GM19372 (cell line): ENCODE data around the gene RAI2.

Source experiments
- ATAC-seq: cut with Tn5 transposase; IDR thresholded peaks from one replicate; pipeline ENCODE4 v1.9.1; 2021; ENCODE audit warnings: mild to moderate bottlenecking, low read depth, moderate library complexity; ENCODE audit not compliant: unreplicated experiment

The RAI2 gene

GRCh38 chrX:17830211-17830610 is 30.9 kb downstream of the RAI2 start:
- no peak for ATAC-seq

GRCh38 chrX:17829566-17829965 is 31.5 kb downstream of the RAI2 start:
- no peak for ATAC-seq

DNA sequence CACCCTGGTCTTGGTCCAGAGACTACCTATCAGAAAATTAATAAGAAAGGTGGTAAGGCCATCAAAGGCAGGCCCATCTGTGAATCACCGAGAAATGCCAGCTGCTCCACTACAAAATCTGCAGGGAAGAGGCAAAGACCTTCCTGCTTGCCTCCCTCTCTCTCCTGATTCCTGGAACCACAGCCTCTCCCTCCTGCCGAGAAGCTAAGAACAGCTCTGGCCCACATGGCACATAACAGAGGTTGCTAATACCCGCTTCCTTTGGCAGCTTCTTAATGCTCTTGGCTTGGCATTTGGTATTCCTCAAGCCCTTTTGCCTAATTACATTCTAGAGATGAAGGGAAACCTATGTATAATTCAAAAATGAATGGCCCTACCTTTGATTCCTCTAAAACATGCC is 32.9 kb downstream of the RAI2 start:
- ATAC-seq, result no peak

GRCh38 chrX:17826609-17827496 is 34.2 kb downstream of the RAI2 start:
- no peak for ATAC-seq

DNA sequence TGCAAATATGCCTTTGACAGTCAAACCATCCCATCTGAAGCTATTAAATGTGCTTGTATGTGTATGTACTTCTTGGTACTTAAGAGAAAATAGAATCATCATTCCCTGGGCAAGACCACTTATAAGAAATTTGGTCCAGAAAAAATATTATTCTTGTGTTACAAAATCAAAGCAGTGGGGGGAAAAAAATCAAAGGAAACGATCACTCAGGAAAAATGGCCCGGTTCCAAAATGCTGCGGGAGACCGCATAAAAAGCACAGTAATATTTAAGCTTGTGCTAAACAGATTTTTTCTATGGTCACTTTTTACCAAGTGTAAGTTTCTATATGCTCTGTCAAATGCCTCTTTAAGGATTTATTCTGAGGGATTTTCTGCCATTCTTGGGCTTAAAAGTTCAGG is 36.1 kb downstream of the RAI2 start:
- ATAC-seq, result no peak

DNA sequence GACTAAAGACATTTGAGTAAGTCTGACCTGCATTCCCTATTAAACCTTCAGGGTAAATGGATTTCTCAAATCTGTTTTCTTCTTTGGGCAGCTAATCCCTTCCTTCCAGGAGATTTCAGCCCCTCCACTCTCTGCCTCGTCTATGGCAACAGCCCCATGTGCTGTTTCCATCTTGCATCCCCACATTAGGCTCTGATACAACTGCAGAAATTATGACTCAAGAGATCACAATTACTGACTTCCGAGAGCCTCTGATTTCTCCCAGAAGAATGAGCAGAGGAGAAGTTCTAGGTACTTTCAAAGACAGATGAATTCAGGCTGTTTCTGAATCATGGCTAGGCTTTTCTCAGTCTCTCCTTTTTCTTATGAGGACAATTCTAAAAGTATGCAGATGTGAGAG is 38.7 kb downstream of the RAI2 start:
- ATAC-seq, result no peak

DNA sequence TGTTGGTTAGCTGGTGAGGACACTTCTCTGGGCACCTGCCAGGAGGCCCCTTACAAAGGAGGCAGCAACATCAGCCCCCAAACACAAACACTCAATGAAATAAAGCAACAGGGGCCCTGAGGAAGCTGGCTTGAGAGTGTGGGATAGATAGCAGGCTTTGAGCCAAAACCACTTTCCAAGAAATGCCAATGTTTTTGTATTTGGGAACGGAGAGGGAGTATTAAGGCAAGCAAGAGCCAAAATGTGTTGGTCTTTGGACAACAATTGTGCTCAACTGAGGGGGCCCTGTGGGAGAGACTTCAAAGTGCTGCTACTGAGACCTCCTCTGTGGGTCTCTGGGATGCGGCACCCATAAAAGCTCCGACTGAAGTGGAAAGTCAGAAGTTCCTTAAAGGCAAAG is 41.0 kb downstream of the RAI2 start:
- ATAC-seq, result no peak

- ATAC-seq, result no peak
Measured at GRCh38 chrX:17818726-17819125, 42.4 kb downstream of the RAI2 start.

- no peak for ATAC-seq
Measured at GRCh38 chrX:17817251-17817650, 43.8 kb downstream of the RAI2 start.

DNA sequence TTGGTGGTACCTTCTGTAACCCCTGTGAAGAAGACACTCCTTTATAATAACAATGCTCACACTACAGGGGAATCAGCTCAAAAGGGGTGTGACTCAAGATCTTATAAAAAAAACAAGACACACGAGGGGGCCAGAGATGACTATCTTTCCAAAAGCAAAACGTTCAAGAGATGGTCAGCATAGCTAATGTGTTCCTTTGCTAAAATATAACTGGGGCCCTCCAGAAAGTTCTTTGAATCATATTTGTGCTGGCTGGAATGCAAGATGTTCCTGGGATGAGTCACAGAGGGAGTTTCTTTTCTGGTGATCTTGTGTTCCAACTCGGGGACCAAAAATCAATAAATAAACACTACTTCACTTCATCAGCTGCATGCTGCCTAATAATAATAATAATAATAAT is 46.5 kb downstream of the RAI2 start:
- no peak for ATAC-seq

- no peak for ATAC-seq
Measured at GRCh38 chrX:17814059-17814458, 47.0 kb downstream of the RAI2 start.

GRCh38 chrX:17813277-17813676 is 47.8 kb downstream of the RAI2 start:
- ATAC-seq, result no peak

DNA sequence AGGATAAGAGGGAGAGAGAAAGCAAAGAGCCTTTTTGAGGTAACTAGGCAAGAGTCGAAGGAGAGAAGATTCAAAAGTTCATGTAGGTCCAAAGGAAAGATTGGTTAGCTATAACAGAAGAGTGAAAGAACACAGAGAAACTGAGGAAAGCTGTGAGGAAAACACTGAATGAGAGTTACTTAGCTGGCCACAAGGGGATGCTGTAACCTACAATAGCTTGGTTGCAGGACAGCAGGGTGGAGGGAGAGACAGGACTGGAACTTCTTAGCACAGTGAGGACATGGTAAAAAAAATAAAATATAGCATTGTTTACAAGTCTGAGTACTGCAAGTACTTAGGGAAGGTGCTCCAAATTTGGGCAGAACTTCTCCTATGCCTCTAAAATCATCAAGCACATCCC is 48.3 kb downstream of the RAI2 start:
- no peak for ATAC-seq

GRCh38 chrX:17809984-17810383 is 51.1 kb downstream of the RAI2 start:
- no peak for ATAC-seq

- ATAC-seq, result no peak
Measured at GRCh38 chrX:17809273-17809672, 51.8 kb downstream of the RAI2 start.

GRCh38 chrX:17805120-17805519 is 56.0 kb downstream of the RAI2 start:
- ATAC-seq, result no peak

- no peak for ATAC-seq
Measured at GRCh38 chrX:17803449-17803848, 57.6 kb downstream of the RAI2 start.

DNA sequence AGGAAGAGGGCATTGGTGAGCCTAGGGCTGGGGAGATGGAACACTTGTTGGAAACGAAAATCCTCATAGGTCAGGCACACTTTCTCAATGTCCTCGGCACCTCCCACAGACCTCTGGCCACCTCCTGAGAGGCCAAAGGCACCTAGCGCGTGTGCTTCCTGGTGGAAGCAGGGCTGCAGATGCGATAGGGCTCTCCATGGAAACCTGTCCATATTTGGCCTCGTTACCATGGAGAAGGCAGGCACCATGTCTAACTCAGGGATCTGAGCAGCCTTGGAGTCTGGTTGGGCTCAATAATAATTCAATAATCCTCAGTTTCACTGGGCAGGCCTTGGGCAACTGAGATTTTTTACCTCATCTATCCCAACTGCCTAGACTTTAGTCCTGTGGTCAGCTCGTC is 58.3 kb downstream of the RAI2 start:
- no peak for ATAC-seq

GRCh38 chrX:17801431-17801830 is 59.7 kb downstream of the RAI2 start:
- ATAC-seq, result no peak

GRCh38 chrX:17798921-17799320 is 62.2 kb downstream of the RAI2 start:
- no peak for ATAC-seq

GRCh38 chrX:17792826-17793225 is 68.3 kb downstream of the RAI2 start:
- no peak for ATAC-seq

DNA sequence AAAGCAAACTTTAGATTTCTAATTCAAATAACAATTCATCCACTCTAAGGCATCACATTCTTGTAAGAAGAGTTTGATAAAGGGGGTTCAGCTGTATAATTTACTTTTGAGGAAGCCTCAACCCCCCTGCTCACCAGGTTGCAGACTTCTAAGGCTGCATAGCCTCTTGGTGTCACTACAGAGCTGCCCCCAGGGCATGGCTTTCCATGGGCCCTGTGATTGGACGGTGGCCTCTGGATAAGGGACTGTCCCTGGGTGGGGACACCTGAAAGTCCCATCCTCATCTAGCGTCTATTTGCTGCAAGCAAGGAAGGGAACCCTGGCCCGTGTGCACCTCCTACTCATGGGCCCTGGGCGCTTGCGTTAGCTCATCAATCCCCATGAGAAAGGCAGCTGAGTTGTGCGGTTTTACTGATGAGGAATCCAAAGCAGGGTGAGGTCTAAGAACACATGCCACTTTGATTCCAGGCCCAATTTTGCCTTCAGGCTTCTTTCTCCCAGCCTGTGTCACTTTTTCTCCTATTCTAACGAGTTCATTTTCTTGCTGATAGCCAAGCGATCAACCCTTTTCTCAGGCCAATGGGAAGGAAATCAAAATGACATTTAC is 72.0 kb downstream of the RAI2 start:
- ATAC-seq, result no peak
